MM.1S (cell line): Measurements from ENCODE around the gene WT1.

Experiments
- DNase-seq: peaks from one replicate; pipeline ENCODE4 v3.0.0-alpha.2; 2015
- H2AFZ ChIP-seq: fragments of 300-600 bp; sonication (generic); 2 replicates; pipeline ENCODE4 v1.6.0; 2016; ENCODE audit warnings: antibody characterized with exemption, low read length
- H3F3A ChIP-seq: fragments of 300-600 bp; sonication (generic); 2 replicates; pipeline ENCODE4 v1.6.1; 2016; ENCODE audit warnings: mild to moderate bottlenecking, antibody characterized with exemption, low read length, moderate library complexity, mixed read lengths; ENCODE audit not compliant: insufficient read depth
- H3K27ac ChIP-seq: fragments of 300-600 bp; sonication (generic); 2 replicates; pipeline ENCODE4 v1.5.1; 2016; ENCODE audit warnings: mild to moderate bottlenecking, low read length
- H3K27me3 ChIP-seq: fragments of 300-600 bp; sonication (generic); replicated peaks from 2 replicates; pipeline ENCODE4 v1.6.0; 2016; ENCODE audit warnings: low read length; ENCODE audit not compliant: insufficient read depth
- H3K36me3 ChIP-seq: fragments of 300-600 bp; sonication (generic); replicated peaks from 2 replicates; pipeline ENCODE4 v1.6.1; 2016; ENCODE audit warnings: mild to moderate bottlenecking, low read length, mixed read lengths; ENCODE audit not compliant: insufficient read depth
- H3K4me1 ChIP-seq: fragments of 300-600 bp; sonication (generic); 2 replicates; pipeline ENCODE4 v1.6.1; 2016; ENCODE audit warnings: low read length, mixed read lengths
- H3K4me2 ChIP-seq: fragments of 300-600 bp; sonication (generic); 2 replicates; pipeline ENCODE4 v1.6.0; 2016; ENCODE audit warnings: low read depth, low read length
- H3K4me3 ChIP-seq: fragments of 300-600 bp; sonication (generic); 2 replicates; pipeline ENCODE4 v1.5.1; 2016; ENCODE audit warnings: low read length, mixed read lengths
- H3K79me2 ChIP-seq: fragments of 300-600 bp; sonication (generic); 2 replicates; pipeline ENCODE4 v1.6.1; 2016; ENCODE audit warnings: mixed run types, low read length, mixed read lengths
- H3K9ac ChIP-seq: fragments of 300-600 bp; sonication (generic); 2 replicates; pipeline ENCODE4 v1.6.1; 2016; ENCODE audit warnings: low read length, mixed read lengths
- H3K9me2 ChIP-seq: fragments of 300-600 bp; sonication (generic); replicated peaks from 2 replicates; pipeline ENCODE4 v1.6.1; 2016; ENCODE audit warnings: mild to moderate bottlenecking, low read length, mixed read lengths; ENCODE audit not compliant: insufficient read depth
- H3K9me3 ChIP-seq: fragments of 300-600 bp; sonication (generic); replicated peaks from 2 replicates; pipeline ENCODE4 v1.6.1; 2016; ENCODE audit warnings: mild to moderate bottlenecking, low read length, mixed read lengths; ENCODE audit not compliant: insufficient read depth
- H4K20me1 ChIP-seq: fragments of 300-600 bp; sonication (generic); 2 replicates; pipeline ENCODE4 v1.6.1; 2016; ENCODE audit warnings: mild to moderate bottlenecking, low read length, moderate library complexity, mixed read lengths; ENCODE audit not compliant: insufficient read depth
- CTCF ChIP-seq: fragments of 300-600 bp; sonication (generic); IDR thresholded peaks from 2 replicates; pipeline ENCODE4 v1.5.1; 2016; ENCODE audit warnings: antibody characterized with exemption, low read length, mixed read lengths
- EZH2 ChIP-seq: fragments of 300-600 bp; sonication (generic); optimal IDR thresholded peaks from 2 replicates; pipeline ENCODE3; 2017; ENCODE audit warnings: low read depth, mild to moderate bottlenecking, antibody characterized with exemption, low read length, mixed read lengths
- EZH2phosphoT487 ChIP-seq: fragments of 300-600 bp; sonication (generic); IDR thresholded peaks from 2 replicates; pipeline ENCODE4 v1.6.1; 2018; ENCODE audit warnings: antibody characterized with exemption, low read length

Gene WT1

GRCh38 chr11:32430568-32431381, 4.6 kb downstream of the WT1 start:
- H3F3A ChIP-seq: no peaks in the 10 kb centered on the region
- H4K20me1 ChIP-seq: no peaks in the 10 kb centered on the region
- peaks cover 6% of the 10 kb centered on the region; the same call in 1 of the 2 replicates for H3K27me3 ChIP-seq
- H3K4me2 ChIP-seq: no peak overlapping the region
- H3K4me3 ChIP-seq: no peak overlapping the region
- no peak overlapping the region for H3K9ac ChIP-seq
- no peaks in the 10 kb centered on the region for H3K9me2 ChIP-seq
- no peak for DNase-seq
- H3K4me1 ChIP-seq: no peaks in the 10 kb centered on the region
- no peaks in the 10 kb centered on the region for H3K9me3 ChIP-seq
- H3K36me3 ChIP-seq: no peaks in the 10 kb centered on the region
- no peak overlapping the region for H2AFZ ChIP-seq
- H3K79me2 ChIP-seq: no peaks in the 10 kb centered on the region
- H3K27ac ChIP-seq: no peak overlapping the region
- no peak for TF ChIP-seq EZH2phosphoT487

GRCh38 chr11:32429477-32429876, 5.9 kb downstream of the WT1 start:
- TF ChIP-seq CTCF: no peak
- no peak for TF ChIP-seq EZH2
- no peak for TF ChIP-seq EZH2phosphoT487
- no peaks in the 10 kb centered on the region for H3K79me2 ChIP-seq
- DNase-seq: no peak

GRCh38 chr11:32428665-32429303, 6.6 kb downstream of the WT1 start:
- no peaks in the 10 kb centered on the region for H4K20me1 ChIP-seq
- no peaks in the 10 kb centered on the region for H3K9me3 ChIP-seq
- H3K27me3 ChIP-seq: 0 out of 2 replicates have a peak, but pooled peaks cover 3% of the 10 kb centered on the region
- no peak overlapping the region for H3K4me2 ChIP-seq
- 0 out of 2 replicates have a peak, but pooled peaks cover 4% of the 10 kb centered on the region for H3F3A ChIP-seq
- no peak for DNase-seq
- no peaks in the 10 kb centered on the region for H3K36me3 ChIP-seq
- no peaks in the 10 kb centered on the region for H3K79me2 ChIP-seq
- H3K4me3 ChIP-seq: no peak overlapping the region
- TF ChIP-seq EZH2phosphoT487 (no peak), EZH2 (no peak)
- 0 out of 2 replicates have a peak, but pooled peaks cover 5% of the 10 kb centered on the region for H3K4me1 ChIP-seq
- H3K9ac ChIP-seq: no peak overlapping the region
- no peaks in the 10 kb centered on the region for H3K9me2 ChIP-seq
- no peak overlapping the region for H3K27ac ChIP-seq
- no peak overlapping the region for H2AFZ ChIP-seq

More at GRCh38 chr11:32429477-32429876, 5.9 kb downstream of the WT1 start:
- H3K4me2 ChIP-seq: no peak overlapping the region
- H2AFZ ChIP-seq: no peak overlapping the region
- no peak overlapping the region for H3K4me3 ChIP-seq
- H3K27ac ChIP-seq: no peak overlapping the region
- no peaks in the 10 kb centered on the region for H3K4me1 ChIP-seq
- H4K20me1 ChIP-seq: no peaks in the 10 kb centered on the region
- H3K9me3 ChIP-seq: no peaks in the 10 kb centered on the region
- no peak overlapping the region for H3K9ac ChIP-seq
- H3K36me3 ChIP-seq: no peaks in the 10 kb centered on the region
- H3F3A ChIP-seq: 0 out of 2 replicates have a peak, but pooled peaks cover 4% of the 10 kb centered on the region
- no peaks in the 10 kb centered on the region for H3K9me2 ChIP-seq
- 0 out of 2 replicates have a peak, but pooled peaks cover 6% of the 10 kb centered on the region for H3K27me3 ChIP-seq

DNA sequence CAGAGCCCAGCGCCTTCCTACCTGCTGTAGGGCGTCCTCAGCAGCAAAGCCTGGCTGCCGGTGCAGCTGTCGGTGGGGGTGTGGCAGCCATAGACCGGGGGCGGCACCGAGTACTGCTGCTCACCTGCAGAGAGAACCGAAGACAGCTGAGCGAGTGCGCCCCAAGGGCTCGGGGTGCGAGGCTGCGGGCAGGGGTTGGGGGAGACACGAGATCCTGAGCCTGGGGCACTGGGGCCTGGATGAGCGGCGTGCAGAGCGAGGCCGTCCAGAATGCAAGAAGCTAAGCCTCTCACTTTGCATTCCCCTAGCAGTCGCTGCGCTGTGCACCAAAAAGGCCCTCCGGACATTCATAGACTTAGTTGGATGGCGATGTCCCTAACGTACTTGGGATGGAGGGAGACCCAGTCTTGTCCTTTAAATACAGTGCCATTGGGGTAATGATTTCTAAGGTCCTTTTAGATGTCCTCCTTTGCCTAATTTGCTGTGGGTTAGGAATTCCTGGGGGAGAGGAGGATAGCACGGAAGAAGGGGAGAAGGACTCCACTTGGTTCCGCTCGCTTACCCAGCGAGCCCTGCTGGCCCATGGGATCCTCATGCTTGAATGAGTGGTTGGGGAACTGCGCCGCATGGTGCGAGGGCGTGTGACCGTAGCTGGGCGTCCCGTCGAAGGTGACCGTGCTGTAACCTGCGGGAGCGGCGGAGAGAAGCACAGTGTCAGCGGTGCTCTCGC, 7.2 kb downstream of the WT1 start:
- Histone ChIP-seq H3F3A (0 out of 2 replicates have a peak, but pooled peaks cover 4% of the 10 kb centered on the region), H3K9me3 (no peaks in the 10 kb centered on the region), H3K9ac (no peak overlapping the region), H4K20me1 (no peaks in the 10 kb centered on the region), H3K27me3 (no peaks in the 10 kb centered on the region), H2AFZ (no peak overlapping the region), H3K27ac (no peak overlapping the region), H3K9me2 (no peaks in the 10 kb centered on the region), H3K4me1 (0 out of 2 replicates have a peak, but pooled peaks cover 5% of the 10 kb centered on the region), H3K36me3 (no peaks in the 10 kb centered on the region), H3K79me2 (no peaks in the 10 kb centered on the region), H3K4me2 (no peak overlapping the region), H3K4me3 (no peak overlapping the region)
- TF ChIP-seq EZH2phosphoT487: no peak
- TF ChIP-seq EZH2: no peak
- no peak for TF ChIP-seq CTCF
- no peak for DNase-seq
